T-helper 2 cell treated with Interferon-gamma antibody and Interleukin-4, amounts not matched to agents 5 μg/mL and 100 μg/mL, for 36 hours (primary cell): ENCODE measurements around the gene SUSD3.

Experiments used
- DNase-seq: peaks from one replicate; pipeline ENCODE4 v3.0.0; 2021; ENCODE audit warnings: low spot score
- H3K27ac Mint-ChIP-seq: one replicate; pipeline ENCODE4 v1.8.0; 2021; ENCODE audit warnings: mild to moderate bottlenecking, mixed read lengths
- H3K27me3 Mint-ChIP-seq: one replicate; pipeline ENCODE4 v1.8.0; 2021; ENCODE audit warnings: low read depth, mixed read lengths
- H3K36me3 Mint-ChIP-seq: one replicate; pipeline ENCODE4 v1.8.0; 2021; ENCODE audit warnings: low read depth, mixed read lengths
- H3K4me1 Mint-ChIP-seq: one replicate; pipeline ENCODE4 v1.8.0; 2021; ENCODE audit warnings: low read depth, mixed read lengths
- H3K4me3 Mint-ChIP-seq: one replicate; pipeline ENCODE4 v1.8.0; 2022; ENCODE audit warnings: mild to moderate bottlenecking, moderate library complexity, mixed read lengths
- H3K9me3 Mint-ChIP-seq: one replicate; pipeline ENCODE4 v1.8.0; 2021; ENCODE audit warnings: mixed read lengths

The SUSD3 gene

DNA sequence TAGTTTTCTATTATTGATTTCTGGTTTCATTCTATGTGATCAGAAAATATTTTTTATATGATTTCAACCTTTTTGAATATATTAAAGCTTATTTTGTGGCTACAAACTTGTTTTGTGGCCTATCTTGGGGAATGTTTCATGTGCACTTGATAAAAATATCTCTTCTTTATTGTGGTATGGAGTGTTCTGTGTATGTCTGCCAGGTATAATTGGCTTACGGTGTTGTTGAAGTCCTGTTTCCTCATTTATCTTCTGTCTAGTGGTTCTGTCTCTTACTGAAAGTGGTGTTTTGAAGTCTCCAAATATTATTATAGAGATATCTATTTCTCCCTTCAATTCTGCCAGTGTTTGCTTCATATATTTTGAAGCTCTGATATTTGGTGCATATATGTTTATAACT lies 47.1 kb downstream of the SUSD3 start:
- no peak overlapping the region for H3K27ac Mint-ChIP-seq
- peaks cover 41% of the 10 kb centered on the region for H3K36me3 Mint-ChIP-seq
- peaks cover 60% of the 10 kb centered on the region for H3K4me1 Mint-ChIP-seq
- DNase-seq = no peak
- H3K27me3 Mint-ChIP-seq = no peaks in the 10 kb centered on the region
- H3K4me3 Mint-ChIP-seq = no peak overlapping the region
- peaks cover 22% of the 10 kb centered on the region for H3K9me3 Mint-ChIP-seq

DNA sequence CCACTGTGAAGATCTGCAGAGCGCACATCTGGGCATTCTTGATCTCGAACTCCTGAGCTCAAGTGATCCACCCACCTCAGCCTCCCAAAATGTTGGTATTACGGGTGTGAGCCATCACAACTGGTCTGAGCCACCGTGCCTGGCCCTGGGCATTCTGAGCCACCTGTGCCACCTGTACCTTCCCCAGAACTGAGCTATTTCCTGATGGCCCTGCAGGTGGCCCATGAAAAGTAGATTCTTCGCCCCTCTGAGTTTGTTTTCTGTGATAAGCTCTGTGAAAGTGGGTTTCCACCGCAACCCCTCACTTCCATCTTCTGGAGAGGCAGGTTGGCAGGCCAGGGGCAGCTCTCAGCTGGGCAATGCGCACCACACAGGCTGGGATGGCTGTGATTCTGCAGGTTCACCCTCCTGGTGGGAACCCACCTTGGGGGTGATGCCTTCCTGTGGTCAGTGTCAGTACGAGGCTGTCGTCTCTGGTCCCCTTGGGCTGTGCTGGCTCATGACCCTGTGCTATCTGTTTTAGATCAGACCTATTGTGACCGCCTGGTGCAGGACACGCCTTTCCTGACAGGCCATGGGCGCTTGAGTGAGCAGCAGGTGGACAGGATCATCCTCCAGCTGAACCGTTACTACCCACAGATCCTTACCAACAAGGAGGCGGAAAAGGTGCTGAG lies 48.8 kb downstream of the SUSD3 start:
- no peak overlapping the region for H3K4me3 Mint-ChIP-seq
- H3K27me3 Mint-ChIP-seq = no peaks in the 10 kb centered on the region
- H3K9me3 Mint-ChIP-seq = peaks cover 17% of the 10 kb centered on the region
- peaks cover 39% of the 10 kb centered on the region for H3K36me3 Mint-ChIP-seq
- DNase-seq = no peak
- peaks cover 61% of the 10 kb centered on the region for H3K4me1 Mint-ChIP-seq
- peak overlapping the region; percentile 72 for H3K27ac Mint-ChIP-seq

DNA sequence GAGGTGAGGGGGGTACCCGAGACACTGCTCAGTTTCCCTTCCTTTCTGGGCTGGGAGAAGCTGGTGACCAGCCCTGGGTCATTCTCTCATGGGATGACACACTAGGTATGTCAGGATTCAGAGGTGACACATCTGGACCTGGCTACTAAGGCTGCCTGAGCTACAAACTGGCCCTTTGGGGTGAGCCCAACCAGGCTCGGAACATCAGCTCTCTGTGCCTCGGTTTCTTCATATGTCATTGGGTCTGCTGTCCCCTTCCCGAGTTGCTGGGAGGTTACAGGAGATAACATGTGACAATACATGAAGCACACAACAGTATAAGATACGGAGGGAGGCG lies 49.3 kb downstream of the SUSD3 start:
- Mint-ChIP-seq H3K27ac (peak overlapping the region; percentile 72), H3K9me3 (peaks cover 14% of the 10 kb centered on the region), H3K36me3 (peaks cover 36% of the 10 kb centered on the region), H3K4me1 (peaks cover 56% of the 10 kb centered on the region), H3K27me3 (no peaks in the 10 kb centered on the region), H3K4me3 (peak overlapping the region; percentile 52)
- DNase-seq = no peak

DNA sequence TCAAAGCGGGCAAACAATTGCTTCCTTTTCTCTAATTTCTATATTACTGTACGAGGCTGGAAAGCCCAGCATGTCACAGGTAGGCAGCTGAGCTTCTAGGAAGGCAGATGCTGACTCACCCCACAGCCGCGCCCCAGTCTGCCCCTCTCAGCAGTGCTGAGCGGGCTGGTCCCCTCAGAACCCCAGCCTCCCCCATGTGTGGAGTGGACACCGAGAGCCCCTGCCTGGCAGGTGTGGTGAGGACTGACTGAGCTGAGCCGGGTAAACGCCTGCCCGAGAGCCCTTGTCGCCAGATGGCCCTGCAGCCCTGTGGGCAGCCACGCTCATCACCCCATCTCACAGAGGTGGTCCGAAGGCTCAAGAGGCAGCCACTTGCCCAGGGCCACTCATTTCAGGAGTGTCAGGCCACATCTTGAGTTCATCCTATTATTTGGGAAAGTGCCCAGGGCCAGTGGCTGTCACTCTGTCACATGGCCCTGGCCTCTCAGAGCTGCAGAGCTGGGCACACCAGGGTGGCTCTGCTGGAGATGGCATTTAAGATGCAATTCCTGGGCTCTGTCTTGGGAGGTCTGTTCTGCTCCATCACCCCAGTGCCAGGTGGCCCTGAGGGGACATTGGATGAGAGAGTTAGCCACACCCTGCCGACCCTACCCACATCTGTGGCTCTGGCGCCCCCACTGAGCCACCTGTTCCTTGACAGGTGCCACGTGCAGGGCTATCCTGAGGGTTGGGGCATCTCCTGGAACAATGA lies 50.0 kb downstream of the SUSD3 start:
- H3K4me1 Mint-ChIP-seq = peaks cover 52% of the 10 kb centered on the region
- peaks cover 13% of the 10 kb centered on the region for H3K9me3 Mint-ChIP-seq
- H3K27me3 Mint-ChIP-seq = no peaks in the 10 kb centered on the region
- peak overlapping the region; percentile 75 for H3K27ac Mint-ChIP-seq
- H3K4me3 Mint-ChIP-seq = peak overlapping the region; percentile 52
- H3K36me3 Mint-ChIP-seq = peaks cover 35% of the 10 kb centered on the region
- DNase-seq = peak; percentile 53

DNA sequence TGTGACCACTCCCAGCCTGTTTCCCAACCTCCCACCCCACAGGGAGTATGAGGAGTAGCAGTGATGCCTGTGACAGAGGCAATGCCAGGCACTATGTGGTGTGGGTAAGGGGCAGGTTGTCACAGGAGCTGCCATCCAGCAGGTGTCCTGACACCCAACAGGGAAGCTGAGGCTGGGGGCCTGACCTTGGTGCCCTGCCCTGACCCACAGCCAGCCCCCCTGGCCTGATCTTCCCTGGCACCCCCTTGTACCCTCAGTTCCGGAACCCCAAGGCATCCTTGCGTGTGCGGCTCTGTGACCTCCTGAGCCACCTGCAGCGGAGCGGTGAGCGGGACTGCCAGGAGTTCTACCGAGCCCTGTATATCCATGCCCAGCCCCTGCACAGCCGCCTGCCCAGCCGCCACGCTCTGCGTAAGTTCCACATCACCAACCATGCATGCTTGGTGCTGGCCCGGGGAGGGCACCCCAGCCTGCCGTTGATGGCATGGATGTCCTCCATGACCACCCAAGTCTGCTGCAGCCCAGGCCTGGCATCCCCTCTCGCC lies 51.9 kb downstream of the SUSD3 start:
- H3K4me3 Mint-ChIP-seq = no peak overlapping the region
- H3K9me3 Mint-ChIP-seq = no peaks in the 10 kb centered on the region
- no peak for DNase-seq
- peaks cover 21% of the 10 kb centered on the region for H3K36me3 Mint-ChIP-seq
- no peak overlapping the region for H3K27ac Mint-ChIP-seq
- peaks cover 44% of the 10 kb centered on the region for H3K4me1 Mint-ChIP-seq
- H3K27me3 Mint-ChIP-seq = no peaks in the 10 kb centered on the region

DNA sequence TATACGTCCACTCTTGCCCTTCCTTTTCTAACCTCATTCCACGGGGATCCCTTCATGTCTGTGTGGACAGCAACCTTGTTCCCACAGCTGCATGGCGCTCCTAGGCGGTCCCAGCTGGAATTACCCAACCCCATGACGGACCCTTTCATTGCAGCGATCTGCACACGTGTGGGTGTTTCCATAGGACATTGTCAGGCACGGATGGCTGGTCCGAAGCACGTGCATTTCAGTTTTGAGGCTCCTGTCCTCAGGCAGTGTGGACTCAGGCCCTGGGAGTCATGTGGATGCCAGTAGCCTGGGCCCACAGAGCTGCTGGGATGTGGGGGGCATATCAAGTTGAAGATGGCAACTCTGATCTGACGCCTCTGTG lies 52.5 kb downstream of the SUSD3 start:
- no peak for DNase-seq
- Mint-ChIP-seq H3K4me3 (no peak overlapping the region), H3K27me3 (no peaks in the 10 kb centered on the region), H3K27ac (peak overlapping the region; percentile 55), H3K36me3 (peaks cover 18% of the 10 kb centered on the region), H3K4me1 (peaks cover 40% of the 10 kb centered on the region), H3K9me3 (no peaks in the 10 kb centered on the region)

DNA sequence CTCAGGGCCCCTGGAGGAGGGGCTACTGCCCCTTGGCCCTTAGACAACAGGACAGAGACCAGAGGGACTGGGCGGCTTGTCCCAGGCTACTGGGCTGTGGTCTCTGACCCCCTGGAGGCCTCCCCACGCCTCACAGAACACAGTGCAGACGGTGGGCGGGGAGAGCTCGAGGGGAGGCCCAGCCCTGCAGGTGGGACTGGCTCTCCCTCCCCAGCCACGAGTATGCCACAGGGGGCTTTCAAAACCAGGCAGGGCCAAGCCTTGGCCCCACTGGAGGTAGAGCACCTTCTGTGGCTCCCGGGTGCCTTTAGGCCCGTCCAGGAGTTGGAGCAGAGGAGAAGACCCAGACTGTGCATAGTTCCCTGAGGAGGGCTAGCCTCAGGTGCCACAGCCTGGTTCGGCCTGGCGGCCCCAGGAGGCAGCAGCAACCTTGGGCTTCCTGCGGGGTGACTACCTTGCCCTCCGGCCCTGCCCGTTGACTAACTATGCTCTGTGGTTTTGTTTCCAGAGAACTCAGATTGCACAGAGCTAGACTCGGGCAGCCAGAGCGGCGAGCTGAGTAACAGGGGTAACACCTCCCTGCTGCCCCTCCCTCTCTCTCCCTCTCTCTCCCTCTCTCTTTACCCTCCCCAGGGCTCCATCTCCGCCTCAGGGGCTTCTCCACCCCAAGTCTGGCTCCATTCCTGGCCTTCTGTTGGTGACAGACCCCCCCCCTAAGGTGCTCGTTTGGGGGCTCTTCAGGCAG lies 53.0 kb downstream of the SUSD3 start:
- no peaks in the 10 kb centered on the region for H3K27me3 Mint-ChIP-seq
- peaks cover 36% of the 10 kb centered on the region for H3K4me1 Mint-ChIP-seq
- H3K4me3 Mint-ChIP-seq = no peak overlapping the region
- H3K9me3 Mint-ChIP-seq = no peaks in the 10 kb centered on the region
- DNase-seq = peak; percentile 58
- peaks cover 18% of the 10 kb centered on the region for H3K36me3 Mint-ChIP-seq
- peak overlapping the region; percentile 55 for H3K27ac Mint-ChIP-seq

DNA sequence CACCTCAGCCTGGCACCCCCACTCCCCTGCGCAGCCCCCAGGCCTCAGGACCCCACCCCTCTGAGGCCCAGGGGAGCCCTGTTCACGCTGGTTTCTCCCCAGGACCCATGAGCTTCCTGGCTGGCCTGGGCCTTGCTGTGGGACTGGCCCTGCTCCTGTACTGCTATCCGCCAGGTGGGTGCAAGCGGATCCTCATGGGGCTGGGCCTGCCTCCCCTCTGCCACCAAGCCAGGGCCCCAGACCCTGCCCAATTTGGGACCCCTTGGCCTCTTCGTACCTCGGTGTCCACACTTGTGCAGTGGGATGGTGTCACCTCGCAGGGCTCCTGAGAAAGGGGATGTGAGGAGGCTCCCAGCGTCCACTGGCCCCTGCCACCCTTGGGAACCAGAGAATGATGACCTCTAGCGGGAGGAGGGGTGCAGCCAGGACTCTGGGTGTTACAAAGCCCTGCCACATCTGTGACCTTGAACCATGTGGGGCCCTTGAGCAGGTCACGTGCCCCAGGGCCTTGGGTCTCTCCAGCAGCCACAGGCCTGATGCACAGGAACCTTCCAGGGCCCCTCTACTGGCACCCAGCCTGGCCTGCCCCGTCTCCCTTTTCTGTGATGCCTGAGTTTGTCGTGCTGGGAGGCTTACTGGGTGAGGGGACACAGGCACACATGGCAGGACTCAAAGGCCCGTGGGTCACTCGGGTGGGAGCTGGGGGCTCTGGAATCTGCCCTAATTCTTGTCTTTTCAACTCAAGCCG lies 53.8 kb downstream of the SUSD3 start:
- H3K27ac Mint-ChIP-seq = peak overlapping the region; percentile 55
- H3K4me3 Mint-ChIP-seq = no peak overlapping the region
- DNase-seq = no peak
- H3K9me3 Mint-ChIP-seq = no peaks in the 10 kb centered on the region
- H3K36me3 Mint-ChIP-seq = peaks cover 15% of the 10 kb centered on the region
- H3K4me1 Mint-ChIP-seq = peaks cover 29% of the 10 kb centered on the region
- H3K27me3 Mint-ChIP-seq = no peaks in the 10 kb centered on the region

DNA sequence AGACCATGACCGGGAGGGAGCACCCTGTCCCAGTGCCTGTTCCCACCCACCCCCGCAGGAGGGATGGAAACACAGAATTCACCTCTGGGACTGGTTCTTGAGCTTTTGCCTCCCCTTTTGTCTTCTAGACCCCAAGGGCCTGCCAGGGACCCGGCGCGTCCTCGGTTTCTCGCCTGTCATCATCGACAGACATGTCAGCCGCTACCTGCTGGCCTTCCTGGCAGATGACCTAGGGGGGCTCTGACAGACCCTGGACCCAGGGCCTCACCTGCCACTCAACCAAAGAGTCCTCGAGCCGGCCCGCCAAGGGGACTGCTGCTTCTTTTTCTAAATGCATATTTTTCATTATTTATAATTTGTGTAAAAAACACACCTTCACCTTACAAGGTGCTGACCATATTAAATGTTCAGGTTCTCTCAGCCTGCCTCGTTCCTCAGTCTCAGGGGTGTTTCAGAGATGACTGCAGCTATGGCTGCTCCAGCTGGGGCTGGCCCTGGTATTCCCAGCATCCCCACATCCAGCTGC lies 54.4 kb downstream of the SUSD3 start:
- DNase-seq = no peak
- Mint-ChIP-seq H3K4me3 (no peak overlapping the region), H3K9me3 (no peaks in the 10 kb centered on the region)

DNA sequence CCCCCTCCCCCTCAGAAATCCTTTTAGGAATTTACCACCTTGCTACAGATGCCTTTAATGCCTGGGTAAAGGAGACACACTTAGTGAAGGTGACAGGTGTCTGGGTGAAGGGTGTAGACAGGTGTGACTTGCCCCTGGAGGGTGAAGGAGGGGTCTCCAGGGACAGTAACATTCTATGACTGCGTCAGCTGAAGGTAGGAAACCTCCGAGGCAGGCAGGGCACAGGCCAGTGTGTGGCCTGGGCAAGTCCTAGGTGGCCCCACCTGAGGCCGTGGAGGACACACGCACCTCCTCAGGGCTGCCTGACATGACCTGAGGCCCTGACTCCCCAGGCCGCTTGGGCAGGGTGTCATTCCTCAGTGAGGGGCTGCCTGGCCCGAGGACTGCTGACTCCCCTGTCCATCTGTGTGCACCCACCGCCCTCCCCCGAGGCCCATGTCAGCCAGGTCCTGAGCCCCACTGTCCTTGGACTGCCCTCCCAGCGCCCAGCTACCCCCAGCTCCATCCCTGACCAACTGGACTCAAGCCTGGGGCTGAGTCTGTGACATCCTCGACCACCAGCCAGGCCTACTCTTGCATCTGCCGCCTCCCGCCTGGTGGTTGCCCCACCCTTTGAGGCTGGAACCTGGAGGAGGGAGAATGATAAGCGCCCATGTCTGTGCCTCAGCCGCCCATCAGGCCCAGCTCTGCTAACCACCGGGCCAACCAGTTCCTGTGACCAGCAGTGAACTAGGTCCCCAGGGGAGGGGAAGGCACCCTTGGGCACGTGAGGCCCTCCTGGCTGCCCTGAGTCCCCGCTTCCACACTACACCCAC lies 55.9 kb downstream of the SUSD3 start:
- no peak for DNase-seq
- Mint-ChIP-seq H3K27me3 (no peaks in the 10 kb centered on the region), H3K9me3 (no peaks in the 10 kb centered on the region), H3K4me3 (no peak overlapping the region), H3K4me1 (peaks cover 9% of the 10 kb centered on the region), H3K27ac (peak overlapping the region; percentile 62), H3K36me3 (peaks cover 7% of the 10 kb centered on the region)

More for the DNA sequence above, 54.4 kb downstream of the SUSD3 start:
- Mint-ChIP-seq H3K27ac (no peak overlapping the region), H3K36me3 (peaks cover 13% of the 10 kb centered on the region), H3K4me1 (peaks cover 22% of the 10 kb centered on the region), H3K27me3 (no peaks in the 10 kb centered on the region)

DNA sequence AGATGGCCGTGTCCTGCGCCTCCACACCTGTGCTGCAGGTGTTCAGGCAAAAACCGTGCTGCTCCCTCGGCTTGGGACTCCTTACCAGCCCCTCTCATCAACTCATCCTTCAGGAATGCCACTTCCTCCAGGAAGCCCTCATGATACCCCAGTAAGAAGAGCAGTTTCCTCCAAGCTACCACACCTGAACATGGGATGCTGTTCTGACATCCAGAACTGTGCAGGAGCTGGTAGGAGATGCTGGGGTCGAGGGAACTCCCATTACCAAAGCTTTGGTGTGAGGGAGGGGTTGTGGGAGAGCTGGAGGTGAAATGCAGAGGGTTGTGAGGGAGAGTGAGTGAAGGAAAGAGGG lies 56.5 kb downstream of the SUSD3 start:
- peaks cover 7% of the 10 kb centered on the region for H3K36me3 Mint-ChIP-seq
- DNase-seq = no peak
- peak overlapping the region; percentile 62 for H3K27ac Mint-ChIP-seq
- no peaks in the 10 kb centered on the region for H3K9me3 Mint-ChIP-seq
- H3K4me3 Mint-ChIP-seq = no peak overlapping the region
- H3K27me3 Mint-ChIP-seq = no peaks in the 10 kb centered on the region
- peaks cover 14% of the 10 kb centered on the region for H3K4me1 Mint-ChIP-seq

DNA sequence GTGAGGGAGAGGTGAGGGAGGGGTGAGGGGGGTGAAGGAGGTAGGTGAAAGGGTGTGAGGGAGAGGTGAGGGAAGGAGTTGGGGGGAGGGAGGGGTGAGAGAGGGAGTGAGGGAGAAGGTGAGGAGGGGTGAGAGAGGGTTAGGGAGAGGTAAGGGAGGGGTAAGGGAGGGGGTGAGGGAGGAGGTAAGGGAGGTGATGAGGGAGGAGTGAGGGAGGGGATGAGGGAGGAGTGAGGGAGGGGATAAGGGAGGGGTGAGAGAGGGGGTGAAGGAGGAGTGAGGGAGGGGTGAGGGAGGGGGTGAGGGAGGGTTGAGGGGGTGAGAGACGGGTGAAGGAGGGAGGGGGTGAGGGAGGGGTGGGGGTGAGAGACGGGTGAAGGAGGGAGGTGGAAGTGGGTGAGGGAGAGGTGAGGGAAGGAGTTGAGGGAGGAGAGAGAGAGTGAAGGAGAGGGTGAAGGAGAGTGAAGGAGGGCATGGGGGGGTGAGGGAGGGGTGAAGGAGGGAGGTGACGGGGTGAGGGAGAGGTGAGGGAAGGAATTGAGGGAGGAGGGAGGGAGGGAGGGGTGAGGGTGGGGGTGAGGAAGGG lies 57.1 kb downstream of the SUSD3 start:
- no peaks in the 10 kb centered on the region for H3K27me3 Mint-ChIP-seq
- H3K9me3 Mint-ChIP-seq = no peaks in the 10 kb centered on the region
- H3K4me1 Mint-ChIP-seq = peaks cover 18% of the 10 kb centered on the region
- H3K4me3 Mint-ChIP-seq = no peak overlapping the region
- peaks cover 7% of the 10 kb centered on the region for H3K36me3 Mint-ChIP-seq
- no peak overlapping the region for H3K27ac Mint-ChIP-seq
- no peak for DNase-seq
